IMR-90 (cell line): ENCODE measurements around the gene SLC44A5. TPM values are rescaled to one million over a fixed set of nuclear protein-coding genes. Genes with fewer than 3 reads are reported as not detected.

Experiments
- ATAC-seq: fragments of 200-7000 bp; cut with Tn5 transposase; 2 replicates; pipeline ENCODE4 v1.9.1; 2020; ENCODE audit warnings: low read depth, mild to moderate bottlenecking, moderate library complexity
- BruUV-seq: library from RNA; stranded (reverse); fragments of 400-500 nt; replicated peaks from 2 replicates; lab custom pipeline; 2021; lab: Mats Ljungman, UMichigan
- CTCF ChIA-PET: fragments of 300-600 bp; formaldehyde crosslinking; extraction: SDS; loops from one replicate; lab custom pipeline; 2021; ENCODE audit warnings: antibody characterized with exemption; lab: Yijun Ruan, JAX
- POLR2A ChIA-PET: fragments of 300-600 bp; sonication (Branson Sonifier 250); formaldehyde crosslinking; loops from one replicate; lab custom pipeline; 2022; ENCODE audit warnings: antibody characterized with exemption; ENCODE audit not compliant: unreplicated experiment; lab: Charles Lee
- DNase-seq: peaks from one replicate; pipeline ENCODE4 v3.0.0; 2013
- H2AFZ ChIP-seq: replicated peaks from 2 replicates; pipeline ENCODE3; 2013; ENCODE audit warnings: low read length, mild to moderate bottlenecking; ENCODE audit not compliant: poor library complexity
- H2AK5ac ChIP-seq: 2 replicates; pipeline ENCODE4 v1.6.1; 2013; ENCODE audit warnings: low read depth, low read length, inconsistent platforms
- H2AK9ac ChIP-seq: replicated peaks from 2 replicates; pipeline ENCODE3; 2013; ENCODE audit warnings: mild to moderate bottlenecking, low read depth, low read length, moderate library complexity; ENCODE audit not compliant: poor library complexity
- H2BK120ac ChIP-seq: 2 replicates; pipeline ENCODE4 v1.6.1; 2013; ENCODE audit warnings: low read depth, low read length, inconsistent platforms
- H2BK15ac ChIP-seq: 3 replicates; pipeline ENCODE4 v1.6.1; 2013; ENCODE audit warnings: low read depth, low read length, inconsistent platforms
- H2BK20ac ChIP-seq: 2 replicates; pipeline ENCODE4 v1.6.1; 2013; ENCODE audit warnings: low read depth, mild to moderate bottlenecking, inconsistent platforms, low read length, moderate library complexity
- H2BK5ac ChIP-seq: 2 replicates; pipeline ENCODE4 v1.6.1; 2013; ENCODE audit warnings: mild to moderate bottlenecking, low read depth, low read length, inconsistent platforms; ENCODE audit not compliant: poor library complexity, severe bottlenecking
- H3K14ac ChIP-seq: replicated peaks from 2 replicates; pipeline ENCODE4 v1.6.1; 2013; ENCODE audit warnings: low read depth, low read length, inconsistent platforms
- H3K18ac ChIP-seq: 2 replicates; pipeline ENCODE4 v1.6.1; 2013; ENCODE audit warnings: low read depth, low read length, control low read depth
- H3K23ac ChIP-seq: 2 replicates; pipeline ENCODE4 v1.6.1; 2013; ENCODE audit warnings: low read depth, low read length, inconsistent platforms
- H3K27ac ChIP-seq: 2 replicates; pipeline ENCODE4 v1.5.1; 2013; ENCODE audit warnings: mild to moderate bottlenecking, control low read depth, low read length; ENCODE audit not compliant: insufficient read depth
- H3K27me3 ChIP-seq: 2 replicates; pipeline ENCODE4 v1.6.1; 2013; ENCODE audit warnings: low read length; ENCODE audit not compliant: control insufficient read depth, insufficient read depth
- H3K36me3 ChIP-seq: 2 replicates; pipeline ENCODE4 v1.6.1; 2013; ENCODE audit warnings: low read length, mixed read lengths; ENCODE audit not compliant: control insufficient read depth, insufficient read depth
- H3K4ac ChIP-seq: 2 replicates; pipeline ENCODE4 v1.6.1; 2013; ENCODE audit warnings: low read depth, low read length, inconsistent platforms
- H3K4me1 ChIP-seq: 2 replicates; pipeline ENCODE4 v1.6.1; 2013; ENCODE audit warnings: low read length, mixed read lengths; ENCODE audit not compliant: control insufficient read depth, insufficient read depth
- H3K4me2 ChIP-seq: 2 replicates; pipeline ENCODE4 v1.6.1; 2013; ENCODE audit warnings: low read depth, mild to moderate bottlenecking, control low read depth, low read length, moderate library complexity
- H3K4me3 ChIP-seq: 2 replicates; pipeline ENCODE4 v1.5.1; 2013; ENCODE audit warnings: low read depth, mild to moderate bottlenecking, control low read depth, low read length, moderate library complexity; ENCODE audit not compliant: insufficient read depth
- H3K56ac ChIP-seq: 2 replicates; pipeline ENCODE4 v1.6.1; 2013; ENCODE audit warnings: low read length, inconsistent platforms; ENCODE audit not compliant: insufficient read depth; ENCODE audit errors: extremely low read depth
- H3K79me1 ChIP-seq, 2 experiments: 2 replicates each; pipeline ENCODE4 v1.6.1; 2013; ENCODE audit warnings: low read length in 2 of 2, inconsistent platforms in 1 of 2, low read depth in 1 of 2
- H3K9ac ChIP-seq: 2 replicates; pipeline ENCODE4 v1.6.1; 2013; ENCODE audit warnings: low read depth, low read length, control low read depth
- H3K9me1 ChIP-seq: 2 replicates; pipeline ENCODE4 v1.6.1; 2013; ENCODE audit warnings: low read length, inconsistent platforms; ENCODE audit not compliant: insufficient read depth
- H3K9me3 ChIP-seq: 2 replicates; pipeline ENCODE4 v1.6.1; 2013; ENCODE audit warnings: low read length; ENCODE audit not compliant: control insufficient read depth, insufficient read depth
- H4K20me1 ChIP-seq: 2 replicates; pipeline ENCODE4 v1.6.1; 2013; ENCODE audit warnings: low read length, inconsistent platforms; ENCODE audit not compliant: insufficient read depth
- H4K5ac ChIP-seq: 2 replicates; pipeline ENCODE4 v1.6.1; 2013; ENCODE audit warnings: mild to moderate bottlenecking, low read depth, low read length, control low read depth
- H4K8ac ChIP-seq, 2 experiments: 2 replicates each; pipeline ENCODE4 v1.6.1; 2013; ENCODE audit warnings: low read depth in 2 of 2, low read length in 2 of 2, control low read depth in 1 of 2, inconsistent platforms in 1 of 2
- H4K91ac ChIP-seq: 2 replicates; pipeline ENCODE4 v1.6.1; 2013; ENCODE audit warnings: low read depth, low read length, inconsistent platforms; ENCODE audit not compliant: insufficient read depth
- BHLHE40 ChIP-seq: fragments of 150-350 bp; IDR thresholded peaks from 2 replicates; pipeline ENCODE4 v1.6.1; 2016; ENCODE audit warnings: mild to moderate bottlenecking, low read depth, low read length
- CEBPB ChIP-seq: IDR thresholded peaks from 2 replicates; pipeline ENCODE4 v1.6.1; 2012; ENCODE audit warnings: low read depth, low read length, improper control_type of control experiment
- CTCF ChIP-seq: conservative IDR thresholded peaks from 2 replicates; pipeline ENCODE4 v1.5.1; 2012; ENCODE audit warnings: mild to moderate bottlenecking, low read depth, low read length, improper control_type of control experiment
- FOS ChIP-seq: fragments of 150-350 bp; IDR thresholded peaks from 2 replicates; pipeline ENCODE4 v1.6.1; 2016; ENCODE audit warnings: low read depth, low read length
- MAFK ChIP-seq: IDR thresholded peaks from 2 replicates; pipeline ENCODE4 v1.6.1; 2012; ENCODE audit warnings: low read depth, low read length, improper control_type of control experiment
- MXI1 ChIP-seq: IDR thresholded peaks from 2 replicates; pipeline ENCODE4 v1.6.1; 2012; ENCODE audit warnings: low read depth, mild to moderate bottlenecking, low read length, moderate library complexity, borderline replicate concordance
- NFE2L2 ChIP-seq: fragments of 150-350 bp; IDR thresholded peaks from 2 replicates; pipeline ENCODE4 v1.6.1; 2016; ENCODE audit warnings: low read depth, mild to moderate bottlenecking, low read length
- POLR2A ChIP-seq: IDR thresholded peaks from 2 replicates; pipeline ENCODE4 v1.6.1; 2012; ENCODE audit warnings: mild to moderate bottlenecking, low read depth, low read length
- RAD21 ChIP-seq: IDR thresholded peaks from 2 replicates; pipeline ENCODE4 v1.6.1; 2012; ENCODE audit warnings: low read length, improper control_type of control experiment
- RCOR1 ChIP-seq: IDR thresholded peaks from 2 replicates; pipeline ENCODE4 v1.6.1; 2012; ENCODE audit warnings: mild to moderate bottlenecking, low read length, improper control_type of control experiment; ENCODE audit not compliant: insufficient replicate concordance
- SMC3 ChIP-seq: fragments of 150-350 bp; IDR thresholded peaks from 2 replicates; pipeline ENCODE4 v1.6.1; 2016; ENCODE audit warnings: low read depth, mild to moderate bottlenecking, antibody characterized with exemption, low read length, moderate library complexity
- WGBS, 2 experiments: methylation state at CpG; one replicate each; pipeline versions ENCODE4 v1.1.5 to v1.1.7; 2013; ENCODE audit warnings: missing lambda C conversion rate in 2 of 2; ENCODE audit not compliant: insufficient read length in 1 of 2; ENCODE audit errors: extremely low coverage in 2 of 2; 5-methylcytosine and 5-hydroxymethylcytosine counted together
- dilution Hi-C: fragments of 300-500 bp; cut with HindIII; formaldehyde crosslinking; loops from one replicate; pipeline ENCODE4 v1.14.3; 2018; ENCODE audit warnings: low sequenced_read_pairs; ENCODE audit not compliant: unreplicated experiment
- in situ Hi-C: fragments of 300-500 bp; cut with MboI; formaldehyde crosslinking; loops from 3 replicates; pipeline ENCODE4 v1.14.3; 2019; ENCODE audit warnings: low sequenced_read_pairs, inconsistent platforms, mixed read lengths
- intact Hi-C: fragments of 100-400 bp; cut with micrococcal nuclease; formaldehyde crosslinking; loops from 2 replicates; pipeline ENCODE4 v1.10.0; 2022
- polyA plus RNA-seq, 3 experiments: library from polyadenylated mRNA; depleted of rRNA; stranded (reverse); fragments of >200 nt; gene quantifications; 2 replicates each; pipeline ENCODE4 v1.2.3, GENCODE V29; 2012; ENCODE audit warnings: low replicate concordance in 1 of 3
- total RNA-seq: library from RNA; depleted of rRNA; stranded (reverse); fragments of >200 nt; gene quantifications from 2 replicates; pipeline ENCODE4 v1.2.3, GENCODE V29; 2012
- TF ChIP-seq, protein P1 (sequence below): fragments of 150-350 bp; IDR thresholded peaks from 2 replicates; pipeline ENCODE4 v1.6.1; 2017; ENCODE audit warnings: mild to moderate bottlenecking, antibody characterized with exemption, low read length, low read depth

SLC44A5 gene
- total and polyA plus RNA-seq, 2 of the 4 experiments (the other 2 are of a cell fraction): under 0.01 TPM; not detected in 1

DNA sequence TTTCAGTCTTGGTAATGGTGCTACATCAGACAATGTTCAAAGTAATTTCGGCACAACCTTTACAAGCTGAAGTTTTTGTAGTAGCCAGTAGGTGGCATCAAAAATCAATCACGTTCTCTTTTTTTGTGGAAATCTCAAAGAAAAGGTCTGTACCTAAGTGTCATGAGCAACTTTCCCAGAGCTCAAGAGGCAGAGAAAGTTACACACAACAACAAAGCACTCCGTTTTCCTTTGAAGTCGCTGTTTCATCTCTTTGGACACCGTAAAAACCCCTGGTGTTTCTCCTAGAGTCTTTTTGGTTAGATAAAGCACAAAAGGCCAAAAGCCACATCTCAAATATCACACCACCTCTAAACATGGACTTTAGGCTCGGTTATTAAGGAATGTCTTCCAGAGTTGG lies 345.1 kb downstream of the SLC44A5 start:
- Histone ChIP-seq H3K9ac (no peak overlapping the region), H4K5ac (no peak overlapping the region), H3K14ac (no peak overlapping the region), H2BK5ac (no peak overlapping the region), H3K9me1 (no peaks in the 10 kb centered on the region), H3K4me2 (no peak overlapping the region), H2BK120ac (no peak overlapping the region), H4K20me1 (no peaks in the 10 kb centered on the region), H2AK9ac (no peak overlapping the region), H3K27me3 (no peaks in the 10 kb centered on the region), H2BK20ac (no peak overlapping the region), H2AK5ac (no peak overlapping the region), H2BK15ac (no peak overlapping the region), H4K8ac (no peak overlapping the region), H4K91ac (no peak overlapping the region), H3K4me3 (no peak overlapping the region), H3K56ac (no peak overlapping the region), H3K79me1 (no peaks in the 10 kb centered on the region), H3K9me3 (peaks cover 1% of the 10 kb centered on the region; the same call in 1 of the 2 replicates), H3K4ac (no peak overlapping the region), H3K36me3 (no peaks in the 10 kb centered on the region), H3K18ac (no peak overlapping the region), H3K27ac (no peak overlapping the region), H2AFZ (no peak overlapping the region), H3K4me1 (no peaks in the 10 kb centered on the region), H3K23ac (no peak overlapping the region)
- ATAC-seq (peak; percentile 64), DNase-seq (peak; percentile 6)
- no TSS peak for BruUV-seq
- ChIA-PET POLR2A (no interaction called here), CTCF (interaction anchor here (1.0 to 1.6 kb wide), 4 partner anchors 9 to 366 kb away, joined by 5 to 8 read pairs (median 6); no protein-coding TSS in a partner anchor)
- intact Hi-C loops: loop anchor here (10.0 kb wide), 1 partner anchor 529 kb away; the partner anchor contains the start of gene MSH4
- TF ChIP-seq FOS (no peak), SMC3 (0 out of 2 replicates have a peak, but pooled peaks have one; percentile 9), RAD21 (peak; percentile 35; the same call in 1 of the 2 replicates), BHLHE40 (no peak), MAFK (no peak), MXI1 (no peak), CTCF (peak; percentile 47), POLR2A (no peak), RCOR1 (no peak), NFE2L2 (no peak), CEBPB (no peak)
- TF ChIP-seq, protein P1, sequence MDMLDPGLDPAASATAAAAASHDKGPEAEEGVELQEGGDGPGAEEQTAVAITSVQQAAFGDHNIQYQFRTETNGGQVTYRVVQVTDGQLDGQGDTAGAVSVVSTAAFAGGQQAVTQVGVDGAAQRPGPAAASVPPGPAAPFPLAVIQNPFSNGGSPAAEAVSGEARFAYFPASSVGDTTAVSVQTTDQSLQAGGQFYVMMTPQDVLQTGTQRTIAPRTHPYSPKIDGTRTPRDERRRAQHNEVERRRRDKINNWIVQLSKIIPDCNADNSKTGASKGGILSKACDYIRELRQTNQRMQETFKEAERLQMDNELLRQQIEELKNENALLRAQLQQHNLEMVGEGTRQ: no peak
- dilution Hi-C loops: no loop called here
- 0% methylated on average over 3 of the region's 6 CpGs; no CpG with 5 or more reads in 1 of the 2 experiments for WGBS, 2 experiments
- in situ Hi-C loops: no loop called here
